Measurements from ENCODE around the gene MCU. TPM values are rescaled to one million over a fixed set of nuclear protein-coding genes. Genes with fewer than 3 reads are reported as not detected.

The MCU gene
- total and polyA plus RNA-seq, 2 of the 8 experiments (the other 6 are each of a cell fraction or from before 2014, with no cell fraction given) = 51.6 to 62.2 TPM

DNA sequence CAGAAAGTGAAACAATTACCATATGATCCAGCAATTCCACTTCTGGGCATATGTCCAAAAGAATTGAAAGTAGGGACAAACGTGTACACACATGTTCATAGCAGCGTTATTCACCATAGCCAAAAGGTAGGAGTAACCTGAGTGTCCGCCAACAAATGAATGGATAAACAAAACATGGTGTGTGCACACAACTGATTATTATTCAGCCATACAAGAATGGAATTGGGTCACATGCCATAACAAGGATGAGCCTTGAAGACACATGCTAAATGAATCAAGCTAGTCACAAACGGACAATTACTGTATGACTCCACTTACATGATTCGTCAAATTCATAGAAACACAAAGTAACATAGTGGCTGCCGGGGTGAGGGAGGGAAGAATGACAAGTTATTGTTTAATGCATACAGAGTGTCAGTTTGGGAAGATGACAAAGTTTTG, 197.5 kb downstream of the MCU start:
- H3K79me2 ChIP-seq (ENCODE audit: control insufficient read depth in 1 of 2, insufficient read depth in 2 of 2, low read length in 2 of 2) = no peaks in the 10 kb centered on the region
- no peak overlapping the region for H3K4me3 ChIP-seq (ENCODE audit: extremely low read depth in 1 of 4, insufficient read depth in 2 of 4, low read depth in 3 of 4, low read length in 4 of 4)
- no peaks in the 10 kb centered on the region for H3K23me2 ChIP-seq (ENCODE audit: low read depth, low read length)
- no peak overlapping the region for H3K4ac ChIP-seq (replicated peaks; ENCODE audit: insufficient read length, low read depth, low read length)
- DNase-seq (ENCODE audit: low read depth in 1 of 2, low spot score in 2 of 2) (no peak), FAIRE-seq (no peak)
- no peaks in the 10 kb centered on the region for H3K79me1 ChIP-seq (ENCODE audit: low read depth, low read length)
- H3K56ac ChIP-seq (replicated peaks; ENCODE audit: insufficient read length, low read depth, low read length) = no peak overlapping the region
- H4K5ac ChIP-seq (ENCODE audit: insufficient read length, low read depth, low read length) = no peak overlapping the region
- no peak overlapping the region for H2AK5ac ChIP-seq (ENCODE audit: low read depth, low read length)
- no peaks in the 10 kb centered on the region for H3K27me3 ChIP-seq (replicated peaks in 1 of 4; ENCODE audit: control insufficient read depth in 3 of 4, extremely low read depth in 1 of 4, insufficient read depth in 3 of 4, low read length in 3 of 4)
- H3K4me2 ChIP-seq (ENCODE audit: insufficient read depth in 1 of 2, low read depth in 2 of 2, low read length in 2 of 2) = no peak overlapping the region
- ChIA-PET POLR2A (ENCODE audit: partially characterized antibody) (no interaction called here), CTCF (ENCODE audit: partially characterized antibody) (interaction anchor here (1.1 kb wide), 1 partner anchor 130 kb away, joined by 3 read pairs; no protein-coding TSS in a partner anchor)
- WGBS, 2 experiments (ENCODE audit: extremely low coverage in 1 of 2, insufficient coverage in 1 of 2, insufficient read length in 1 of 2, insufficient replicate concordance in 2 of 2, low coverage in 1 of 2, low lambda C conversion rate in 2 of 2, missing lambda C conversion rate in 1 of 2) = 93% methylated on average over 6 of the region's 6 CpGs; no CpG with 5 or more reads in 1 of the 2 experiments
- H3K14ac ChIP-seq (ENCODE audit: insufficient read length) = no peak overlapping the region
- no peak overlapping the region for H4K8ac ChIP-seq (ENCODE audit: extremely low read depth, insufficient read depth, low read length)
- H2BK15ac ChIP-seq (ENCODE audit: low read length) = no peak overlapping the region
- no peak overlapping the region for H3K9ac ChIP-seq (replicated peaks in 1 of 4; ENCODE audit: extremely low read depth in 1 of 4, low read depth in 3 of 4, low read length in 3 of 4)
- no peak overlapping the region for H2AFZ ChIP-seq (ENCODE audit: low read length)
- H4K91ac ChIP-seq (replicated peaks; ENCODE audit: insufficient read length, low read length) = no peak overlapping the region
- no peak overlapping the region for H3K18ac ChIP-seq (ENCODE audit: extremely low read depth, low read length)
- H3K4me1 ChIP-seq (replicated peaks in 1 of 4; ENCODE audit: control insufficient read depth in 3 of 4, insufficient read depth in 4 of 4, low read length in 3 of 4) = peaks cover 3 to 17% (median 11%) of the 10 kb centered on the region in 4 experiments
- H3K23ac ChIP-seq (ENCODE audit: insufficient read length) = no peak overlapping the region
- no peak overlapping the region for H2BK5ac ChIP-seq (ENCODE audit: low read depth, low read length)
- H3K36me3 ChIP-seq (ENCODE audit: control insufficient read depth in 2 of 4, insufficient read depth in 4 of 4, low read length in 3 of 4) = peaks cover 0 to 14% (median 6%) of the 10 kb centered on the region in 4 experiments; a peak in 2 of 8 replicates
- H3K27ac ChIP-seq (ENCODE audit: low read depth, low read length) = no peak overlapping the region
- no peaks in the 10 kb centered on the region for H4K20me1 ChIP-seq (replicated peaks in 1 of 2; ENCODE audit: control insufficient read depth in 1 of 2, insufficient read depth in 2 of 2, low read length in 2 of 2)
- H2BK120ac ChIP-seq (replicated peaks; ENCODE audit: low read depth, low read length) = no peak overlapping the region
- no peak overlapping the region for H2BK12ac ChIP-seq (ENCODE audit: low read depth, low read length)
- no peak overlapping the region for H2BK20ac ChIP-seq (ENCODE audit: low read length)
- H3K9me3 ChIP-seq (ENCODE audit: insufficient read depth in 2 of 2, low read depth in 1 of 2, low read length in 1 of 2) = no peaks in the 10 kb centered on the region
- TF ChIP-seq SIRT6 (IDR thresholded peaks at IDR 0.05; ENCODE audit: low read length) (no peak), RAD21 (IDR thresholded peaks at IDR 0.05 in 1 of 2, conservative IDR thresholded peaks at IDR 0.05 in 1 of 2; ENCODE audit: low read depth in 2 of 2, low read length in 2 of 2) (no peak), CTCF (IDR thresholded peaks at IDR 0.05; ENCODE audit: control extremely low read depth in 1 of 3, insufficient read depth in 1 of 3, low read depth in 1 of 3, low read length in 3 of 3) (no peak), GTF2F1 (IDR thresholded peaks at IDR 0.05; ENCODE audit: borderline replicate concordance, low read depth, low read length) (no peak), EGR1 (IDR thresholded peaks at IDR 0.05; ENCODE audit: borderline replicate concordance, low read depth, low read length) (no peak), SP2 (IDR thresholded peaks at IDR 0.05; ENCODE audit: low read length) (no peak), TAF1 (IDR thresholded peaks at IDR 0.05; ENCODE audit: low read depth, low read length) (no peak), CBX5 (IDR thresholded peaks at IDR 0.05; ENCODE audit: low read depth, low read length) (no peak), SP1 (IDR thresholded peaks at IDR 0.05; ENCODE audit: low read depth, low read length) (no peak), FOSL1 (IDR thresholded peaks at IDR 0.05; ENCODE audit: insufficient read depth, low read depth, low read length) (no peak), JUN (IDR thresholded peaks at IDR 0.05; ENCODE audit: low read depth, low read length) (no peak), POU5F1 (IDR thresholded peaks at IDR 0.05; ENCODE audit: low read depth, low read length) (no peak)
